ENCODE data around the gene PCAT6.

PCAT6 gene

DNA sequence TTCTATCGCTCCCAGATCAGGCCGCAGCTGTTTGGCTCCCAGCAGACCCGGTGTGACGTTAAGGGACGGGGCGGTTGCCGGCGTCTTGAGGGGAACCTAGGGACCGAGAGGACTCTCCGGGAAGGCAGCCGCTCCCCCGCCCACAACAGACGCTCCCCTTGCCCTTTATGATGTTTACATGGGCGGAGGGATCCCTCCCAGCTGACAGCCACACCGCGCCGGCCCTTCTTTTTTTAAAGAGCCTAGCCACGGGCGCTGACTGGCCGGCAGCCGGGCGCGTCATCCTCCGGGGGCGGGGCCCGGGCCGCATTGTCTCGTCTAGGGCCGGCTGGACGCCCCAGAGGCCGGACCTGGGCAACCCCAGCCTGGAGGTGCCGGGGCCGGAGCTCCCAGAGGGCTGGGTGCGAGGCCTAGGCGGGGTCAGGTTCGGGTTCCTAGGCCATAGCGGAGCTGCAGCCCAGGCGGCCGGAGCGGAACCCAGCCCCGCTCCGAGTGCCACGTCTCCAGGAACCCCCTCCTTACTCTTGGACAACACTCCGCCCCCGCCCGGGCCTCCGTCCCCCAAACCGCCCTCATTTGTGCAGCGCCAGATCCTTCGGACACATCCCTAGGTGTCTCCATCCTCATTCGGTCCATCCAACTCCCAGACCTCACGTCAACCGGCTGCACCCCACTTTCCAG, at the start of gene PCAT6:
TSS of gene PCAT6 (plus strand) at position 340 of the 681 bp plus-strand sequence.
- Histone ChIP-seq H3K4me3 (peak within 1 kb of the TSS; percentile 87), H3K9me3 (ENCODE audit: low read depth, low read length) (no peaks in the 10 kb centered on the region), H3K36me3 (ENCODE audit: insufficient read depth, low read length) (no peaks in the 10 kb centered on the region), H3K27ac (no peak within 1 kb of the TSS), H3K9ac (ENCODE audit: insufficient read length) (peak within 1 kb of the TSS; percentile 68)
- no peak for TF ChIP-seq EZH2 (IDR thresholded peaks at IDR 0.05)
- TF ChIP-seq FOXP2 (optimal IDR thresholded peaks at IDR 0.05; ENCODE audit: control extremely low read depth, extremely low read length, insufficient read depth) = peak; percentile 71
- peak; percentile 67; the same call in 1 of the 2 replicates for TF ChIP-seq POLR2AphosphoS5 (IDR thresholded peaks at IDR 0.05; ENCODE audit: borderline replicate concordance, low read depth, low read length)
- DNase-seq (ENCODE audit: low read depth, low spot score) = peak; percentile 50

DNA sequence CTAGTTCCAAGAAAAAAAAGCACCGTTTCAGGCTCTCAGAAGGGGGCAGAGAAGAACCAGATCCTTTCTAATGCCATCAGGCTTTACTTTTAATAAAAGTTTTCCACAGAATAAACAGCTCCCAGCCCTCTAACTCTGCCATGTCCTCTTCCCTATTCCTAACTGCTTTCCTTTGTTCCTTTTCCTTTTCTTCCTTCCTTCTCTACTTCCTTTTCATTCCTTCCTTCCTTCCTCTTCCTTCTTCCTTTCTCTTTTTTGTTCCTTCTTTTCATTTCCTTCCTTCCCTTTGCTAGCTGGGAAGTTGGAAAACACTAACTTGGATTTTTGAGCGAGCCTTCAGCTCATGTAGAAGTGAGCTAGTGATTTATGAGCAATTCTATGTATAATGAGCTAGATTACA, 48.7 kb upstream of the PCAT6 start:
- DNase-seq (ENCODE audit: low read depth, low spot score) = no peak
- Histone ChIP-seq H3K9me3 (ENCODE audit: low read depth, low read length) (no peaks in the 10 kb centered on the region), H3K4me3 (no peak overlapping the region), H3K27ac (peak overlapping the region; percentile 38; the same call in 1 of the 2 replicates), H3K36me3 (ENCODE audit: insufficient read depth, low read length) (peaks cover 82% of the 10 kb centered on the region), H3K9ac (ENCODE audit: insufficient read length) (no peak overlapping the region)
- TF ChIP-seq EZH2 (IDR thresholded peaks at IDR 0.05) (no peak), POLR2AphosphoS5 (IDR thresholded peaks at IDR 0.05; ENCODE audit: borderline replicate concordance, low read depth, low read length) (no peak), FOXP2 (optimal IDR thresholded peaks at IDR 0.05; ENCODE audit: control extremely low read depth, extremely low read length, insufficient read depth) (no peak)

DNA sequence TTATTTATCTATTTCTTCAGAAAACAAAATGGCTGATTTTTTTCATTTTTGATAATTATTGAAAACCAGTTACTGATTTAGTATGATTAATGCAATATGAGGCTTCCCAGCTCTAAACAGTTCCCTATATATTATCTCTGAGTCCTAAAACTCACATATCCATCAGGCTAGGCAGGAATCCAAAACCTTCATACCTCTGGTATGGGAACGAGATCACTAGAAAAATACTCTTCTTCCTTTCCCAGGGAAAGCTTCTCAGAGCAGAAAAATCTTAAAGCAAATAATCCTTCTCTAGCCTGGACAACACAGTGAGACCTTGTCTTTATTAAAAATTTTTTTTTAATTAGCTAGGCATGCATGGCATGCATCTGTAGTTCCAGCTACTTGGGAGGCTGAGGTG, 45.0 kb upstream of the PCAT6 start:
- Histone ChIP-seq H3K9ac (ENCODE audit: insufficient read length) (no peak overlapping the region), H3K27ac (no peak overlapping the region), H3K4me3 (no peak overlapping the region), H3K9me3 (ENCODE audit: low read depth, low read length) (no peaks in the 10 kb centered on the region), H3K36me3 (ENCODE audit: insufficient read depth, low read length) (peaks cover 66% of the 10 kb centered on the region)
- no peak for DNase-seq (ENCODE audit: low read depth, low spot score)
- TF ChIP-seq EZH2 (IDR thresholded peaks at IDR 0.05) (no peak), FOXP2 (optimal IDR thresholded peaks at IDR 0.05; ENCODE audit: control extremely low read depth, extremely low read length, insufficient read depth) (no peak), POLR2AphosphoS5 (IDR thresholded peaks at IDR 0.05; ENCODE audit: borderline replicate concordance, low read depth, low read length) (no peak)

DNA sequence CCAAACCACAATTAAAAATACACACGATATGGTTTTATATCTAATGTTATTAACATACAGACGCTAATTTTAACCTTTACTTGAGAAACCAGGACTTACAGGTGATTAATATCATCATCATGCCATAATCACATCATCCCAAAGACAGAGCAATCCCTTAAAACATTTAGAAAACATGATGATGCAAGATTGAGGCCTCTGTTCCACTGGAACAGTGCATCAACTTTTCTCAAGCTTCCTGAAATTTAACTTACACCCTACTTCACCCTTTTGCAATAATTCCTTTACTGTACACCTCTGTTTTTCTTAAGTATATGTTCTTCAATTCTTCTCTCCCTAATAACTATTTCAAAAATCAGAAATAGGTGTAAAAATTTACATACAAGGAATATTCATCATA, 40.6 kb upstream of the PCAT6 start:
- no peak overlapping the region for H3K9ac ChIP-seq (ENCODE audit: insufficient read length)
- no peaks in the 10 kb centered on the region for H3K9me3 ChIP-seq (ENCODE audit: low read depth, low read length)
- TF ChIP-seq FOXP2 (optimal IDR thresholded peaks at IDR 0.05; ENCODE audit: control extremely low read depth, extremely low read length, insufficient read depth) (no peak), POLR2AphosphoS5 (IDR thresholded peaks at IDR 0.05; ENCODE audit: borderline replicate concordance, low read depth, low read length) (no peak), EZH2 (IDR thresholded peaks at IDR 0.05) (no peak)
- no peak overlapping the region for H3K4me3 ChIP-seq
- peaks cover 69% of the 10 kb centered on the region for H3K36me3 ChIP-seq (ENCODE audit: insufficient read depth, low read length)
- no peak overlapping the region for H3K27ac ChIP-seq
- DNase-seq (ENCODE audit: low read depth, low spot score) = no peak

DNA sequence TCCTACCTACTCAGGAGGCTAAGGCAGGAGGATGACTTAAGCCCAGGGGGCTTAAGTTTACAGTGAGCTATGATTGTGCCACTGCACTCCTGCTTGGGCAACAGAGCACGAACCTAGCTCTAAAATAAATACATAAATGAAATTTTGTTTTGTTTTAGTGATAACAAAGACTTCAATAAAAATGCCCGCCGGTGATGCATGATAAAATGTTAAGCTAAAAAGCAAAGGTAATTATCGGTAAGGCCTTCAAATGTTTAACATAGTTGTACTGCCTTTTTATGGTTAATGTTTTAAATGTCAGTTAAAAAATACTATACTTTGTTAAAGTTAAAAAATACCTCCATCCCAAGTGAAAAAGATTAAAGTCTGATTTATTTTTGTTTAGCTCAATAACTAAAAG, 29.6 kb upstream of the PCAT6 start:
- Histone ChIP-seq H3K9me3 (ENCODE audit: low read depth, low read length) (no peaks in the 10 kb centered on the region), H3K27ac (no peak overlapping the region), H3K4me3 (no peak overlapping the region), H3K9ac (ENCODE audit: insufficient read length) (no peak overlapping the region), H3K36me3 (ENCODE audit: insufficient read depth, low read length) (no peaks in the 10 kb centered on the region; the same call in 1 of the 2 replicates)
- TF ChIP-seq EZH2 (IDR thresholded peaks at IDR 0.05) (no peak), POLR2AphosphoS5 (IDR thresholded peaks at IDR 0.05; ENCODE audit: borderline replicate concordance, low read depth, low read length) (no peak), FOXP2 (optimal IDR thresholded peaks at IDR 0.05; ENCODE audit: control extremely low read depth, extremely low read length, insufficient read depth) (no peak)
- no peak for DNase-seq (ENCODE audit: low read depth, low spot score)

DNA sequence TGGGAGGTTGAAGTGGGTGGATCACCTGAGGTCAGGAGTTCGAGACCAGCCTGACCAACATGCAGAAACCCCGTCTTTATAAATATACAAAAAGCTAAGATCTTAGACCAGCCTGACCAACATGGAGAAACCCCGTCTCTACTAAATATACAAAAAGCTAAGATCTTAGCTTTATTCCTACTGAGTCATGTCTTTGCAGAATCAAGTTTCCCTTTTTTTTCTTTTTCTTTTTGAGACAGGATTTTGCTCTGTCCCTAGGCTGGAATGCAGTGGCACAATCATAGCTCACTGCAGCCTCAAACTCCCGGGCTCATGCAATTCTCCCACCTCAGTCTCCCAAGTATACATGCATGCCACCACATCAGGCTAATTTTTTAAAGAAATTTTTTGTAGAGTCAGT, 23.9 kb upstream of the PCAT6 start:
- DNase-seq (ENCODE audit: low read depth, low spot score) = no peak
- no peaks in the 10 kb centered on the region for H3K9me3 ChIP-seq (ENCODE audit: low read depth, low read length)
- TF ChIP-seq FOXP2 (optimal IDR thresholded peaks at IDR 0.05; ENCODE audit: control extremely low read depth, extremely low read length, insufficient read depth) (no peak), EZH2 (IDR thresholded peaks at IDR 0.05) (no peak), POLR2AphosphoS5 (IDR thresholded peaks at IDR 0.05; ENCODE audit: borderline replicate concordance, low read depth, low read length) (no peak)
- no peak overlapping the region for H3K4me3 ChIP-seq
- H3K9ac ChIP-seq (ENCODE audit: insufficient read length) = no peak overlapping the region
- no peak overlapping the region for H3K27ac ChIP-seq
- no peaks in the 10 kb centered on the region for H3K36me3 ChIP-seq (ENCODE audit: insufficient read depth, low read length)

DNA sequence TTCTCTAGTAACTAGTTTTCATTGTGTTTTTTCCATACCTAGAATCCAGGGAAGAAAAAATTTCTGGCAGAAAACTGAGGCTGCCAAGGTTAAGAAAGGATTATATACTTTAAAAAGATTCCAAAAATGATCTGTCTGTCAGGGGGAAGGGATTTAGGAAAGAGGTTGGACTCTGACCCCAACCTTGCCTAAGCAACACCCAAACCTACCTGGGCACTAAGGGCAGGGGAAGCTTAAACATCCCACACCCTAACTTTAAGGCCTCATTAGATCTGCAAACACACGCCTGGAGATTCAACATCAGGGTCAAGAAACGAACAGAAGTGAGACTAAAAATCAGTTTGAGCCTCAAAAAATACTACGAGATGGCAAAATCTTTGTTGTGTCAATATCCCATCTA, 22.0 kb upstream of the PCAT6 start:
- Histone ChIP-seq H3K36me3 (ENCODE audit: insufficient read depth, low read length) (no peaks in the 10 kb centered on the region), H3K27ac (0 out of 2 replicates have a peak overlapping the region, but pooled peaks have one; percentile 9), H3K4me3 (no peak overlapping the region), H3K9ac (ENCODE audit: insufficient read length) (no peak overlapping the region), H3K9me3 (ENCODE audit: low read depth, low read length) (no peaks in the 10 kb centered on the region)
- no peak for TF ChIP-seq EZH2 (IDR thresholded peaks at IDR 0.05)
- TF ChIP-seq FOXP2 (optimal IDR thresholded peaks at IDR 0.05; ENCODE audit: control extremely low read depth, extremely low read length, insufficient read depth) = no peak
- TF ChIP-seq POLR2AphosphoS5 (IDR thresholded peaks at IDR 0.05; ENCODE audit: borderline replicate concordance, low read depth, low read length) = no peak
- DNase-seq (ENCODE audit: low read depth, low spot score) = no peak

DNA sequence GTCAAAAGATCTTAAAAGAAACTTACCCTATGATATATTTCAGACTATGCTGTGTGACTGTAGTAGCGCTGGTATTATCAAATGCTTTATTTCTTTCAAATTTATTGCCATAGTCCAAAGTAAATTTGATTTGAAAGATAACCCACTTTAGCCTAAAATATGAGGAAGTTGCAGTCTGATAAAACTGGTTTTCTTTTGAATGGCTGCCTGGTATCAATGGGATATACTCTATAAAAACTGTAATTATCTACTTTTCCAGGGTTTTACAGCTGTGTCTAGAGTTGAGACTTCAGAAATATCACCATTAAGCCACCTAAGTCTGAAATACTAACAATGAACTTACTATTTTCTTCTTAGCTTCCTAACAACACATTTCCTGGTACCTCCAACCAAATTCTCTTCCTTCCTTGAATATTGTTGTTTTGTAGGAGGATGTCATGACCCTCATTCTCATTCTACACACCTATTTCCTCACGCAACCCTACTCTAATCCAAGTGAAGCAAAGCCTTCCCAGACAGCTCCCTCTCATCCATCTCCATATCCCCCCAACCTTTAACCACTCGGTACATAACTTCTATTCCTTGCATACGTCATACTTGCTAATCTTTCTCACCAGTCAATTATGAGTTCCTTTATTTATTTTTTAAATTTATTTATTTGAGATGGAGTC, 19.5 kb upstream of the PCAT6 start:
- H3K36me3 ChIP-seq (ENCODE audit: insufficient read depth, low read length) = no peaks in the 10 kb centered on the region

More for the DNA sequence above, 19.5 kb upstream of the PCAT6 start:
- no peak for TF ChIP-seq FOXP2 (optimal IDR thresholded peaks at IDR 0.05; ENCODE audit: control extremely low read depth, extremely low read length, insufficient read depth)
- no peak for TF ChIP-seq EZH2 (IDR thresholded peaks at IDR 0.05)
- Histone ChIP-seq H3K27ac (0 out of 2 replicates have a peak overlapping the region, but pooled peaks have one; percentile 25), H3K4me3 (no peak overlapping the region), H3K9ac (ENCODE audit: insufficient read length) (no peak overlapping the region), H3K9me3 (ENCODE audit: low read depth, low read length) (no peaks in the 10 kb centered on the region)
- DNase-seq (ENCODE audit: low read depth, low spot score) = no peak
